HG03060 (cell line): ENCODE results near the gene ROGDI.

Experiments used
- ATAC-seq: cut with Tn5 transposase; IDR thresholded peaks from one replicate; pipeline ENCODE4 v1.9.1; 2021; ENCODE audit warnings: low read depth, moderate number of reproducible peaks; ENCODE audit not compliant: unreplicated experiment

ROGDI gene

DNA sequence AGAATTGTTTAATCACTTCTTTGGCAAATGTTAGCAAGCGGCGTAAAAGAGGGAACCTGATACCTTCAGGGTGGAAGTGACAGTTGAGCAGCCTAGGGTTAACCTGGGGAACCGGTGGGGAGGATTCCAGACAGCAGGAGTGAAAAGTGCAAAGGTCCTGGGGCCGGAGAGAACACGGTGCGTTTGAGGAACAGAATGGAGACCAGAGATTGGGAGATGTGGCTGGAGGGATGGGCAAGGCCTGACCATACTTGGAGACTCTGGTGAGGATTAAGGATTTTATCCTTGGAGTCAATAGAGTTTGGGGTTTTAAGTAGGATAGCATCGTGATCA, 33.2 kb downstream of the ROGDI start:
- no peak for ATAC-seq

DNA sequence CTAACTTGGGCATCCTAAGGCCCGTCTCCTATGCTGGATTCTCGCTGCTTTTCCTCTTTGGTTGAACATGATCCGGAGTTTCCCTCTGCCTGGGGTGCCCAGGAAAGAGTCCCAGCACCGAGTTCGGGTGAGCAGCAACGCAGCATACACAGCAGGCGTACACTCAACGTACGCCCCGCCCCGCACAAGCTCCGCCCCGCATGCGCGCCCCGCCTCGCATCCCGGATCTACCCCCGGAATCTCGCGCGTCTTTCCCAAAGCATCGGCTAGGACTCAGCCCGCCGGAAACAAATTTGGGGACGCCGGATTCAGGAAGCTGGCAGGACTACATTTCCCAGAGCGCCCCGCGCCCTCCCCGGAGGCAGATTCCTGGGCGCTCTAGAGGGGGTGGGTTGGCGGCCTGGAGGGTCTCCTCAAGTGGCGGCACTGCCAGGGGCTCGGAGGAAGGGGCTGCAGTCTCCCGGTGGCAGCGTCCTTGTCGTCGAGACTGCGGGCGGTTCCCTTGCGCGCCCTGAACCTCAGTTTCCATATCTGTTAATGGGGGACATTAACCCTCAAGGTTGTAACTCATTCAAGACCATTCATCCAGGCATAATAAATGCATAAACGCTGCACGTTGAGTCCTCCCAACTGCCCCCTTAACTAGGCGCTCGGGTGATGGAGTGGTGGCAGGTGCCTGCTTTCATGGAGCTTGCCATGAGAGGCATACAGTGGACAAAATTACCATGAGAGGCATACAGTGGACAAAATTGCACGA, 33.7 kb downstream of the ROGDI start:
- ATAC-seq: peak; percentile 49

DNA sequence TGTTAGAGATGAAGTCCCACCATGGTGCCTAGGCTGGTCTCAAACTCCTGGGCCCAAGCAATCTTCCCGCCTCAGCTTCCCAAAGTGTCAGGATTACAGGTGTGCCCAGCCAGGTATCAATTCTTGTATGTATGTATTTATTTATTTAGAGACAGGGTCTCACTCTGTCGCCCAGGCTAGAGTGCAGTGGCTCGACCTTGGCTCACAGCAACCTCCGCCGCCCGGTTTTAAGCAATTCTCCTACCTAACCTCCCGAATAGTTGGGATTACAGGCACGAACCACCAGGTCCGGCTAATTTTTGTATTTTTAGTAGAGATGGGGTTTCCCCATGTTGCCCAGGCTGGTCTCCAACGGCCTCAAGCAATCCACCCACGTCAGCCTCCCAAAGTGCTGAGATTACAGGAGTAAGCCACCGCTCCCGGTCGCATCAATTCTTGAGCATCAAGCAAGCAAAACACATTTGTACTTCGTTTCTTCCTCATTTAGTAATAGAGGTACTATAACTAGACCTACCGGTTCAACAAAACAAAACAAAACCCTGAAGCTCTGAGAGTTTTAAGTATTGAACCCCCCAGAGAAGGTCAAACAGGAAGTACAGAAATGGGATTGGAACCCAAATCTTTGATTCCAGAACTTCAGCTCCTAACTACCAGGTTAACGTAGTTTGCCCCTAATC, 34.4 kb downstream of the ROGDI start:
- no peak for ATAC-seq

- peak; percentile 47 for ATAC-seq
Observed at GRCh38 chr16:4766875-4767628, 35.4 kb downstream of the ROGDI start, which contains the start of gene ZNF500. Gene ZNF500, minus strand, starts transcription at chr16:4767162. Its CDS starts 1,184 bp downstream, at chr16:4765978.

DNA sequence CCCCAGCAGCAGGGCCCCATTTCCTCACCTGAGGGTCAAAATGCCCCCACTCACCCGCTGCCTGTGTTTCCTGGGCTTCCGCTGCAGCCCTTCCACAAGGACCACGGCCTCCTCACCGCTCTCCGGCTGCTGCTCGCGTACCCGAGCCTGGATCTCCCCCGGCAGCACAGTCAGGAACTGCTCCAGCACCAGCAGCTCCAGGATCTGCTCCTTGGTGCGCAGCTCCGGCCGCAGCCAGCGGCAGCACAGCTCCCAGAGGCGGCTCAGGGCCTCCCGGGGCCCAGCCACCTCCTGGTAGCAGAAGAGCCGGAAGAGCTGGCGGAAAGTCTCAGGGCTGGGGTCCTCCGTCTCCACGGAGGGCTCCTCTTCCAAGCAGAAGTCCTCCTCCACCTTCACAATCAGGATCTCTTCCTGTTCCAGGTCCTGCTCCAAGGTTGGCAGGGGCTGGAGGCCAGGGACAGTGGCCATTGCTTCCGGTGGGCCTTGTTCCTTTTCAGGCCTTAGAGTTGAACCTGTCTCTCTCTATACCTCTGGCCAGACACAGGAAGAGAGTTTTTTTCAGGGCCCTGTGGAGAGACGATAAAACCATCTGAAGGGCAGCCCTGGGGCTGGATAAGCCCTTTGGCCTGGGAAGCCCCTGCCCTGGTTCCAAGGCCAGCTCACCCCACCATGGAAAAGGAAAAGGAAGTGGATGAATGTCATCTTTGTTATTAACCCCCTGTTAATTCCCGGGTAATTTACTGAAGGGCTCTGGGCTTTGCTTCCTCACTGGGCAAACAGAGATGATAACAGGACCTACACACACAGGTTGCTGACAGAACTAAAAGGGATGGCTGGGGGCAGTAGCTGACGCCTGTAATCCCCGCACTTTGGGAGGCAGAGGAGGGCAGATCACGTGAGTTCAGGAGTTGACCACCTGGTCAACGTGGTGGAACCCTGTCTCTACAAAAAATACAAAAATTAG, 36.6 kb downstream of the ROGDI start:
- ATAC-seq: no peak

DNA sequence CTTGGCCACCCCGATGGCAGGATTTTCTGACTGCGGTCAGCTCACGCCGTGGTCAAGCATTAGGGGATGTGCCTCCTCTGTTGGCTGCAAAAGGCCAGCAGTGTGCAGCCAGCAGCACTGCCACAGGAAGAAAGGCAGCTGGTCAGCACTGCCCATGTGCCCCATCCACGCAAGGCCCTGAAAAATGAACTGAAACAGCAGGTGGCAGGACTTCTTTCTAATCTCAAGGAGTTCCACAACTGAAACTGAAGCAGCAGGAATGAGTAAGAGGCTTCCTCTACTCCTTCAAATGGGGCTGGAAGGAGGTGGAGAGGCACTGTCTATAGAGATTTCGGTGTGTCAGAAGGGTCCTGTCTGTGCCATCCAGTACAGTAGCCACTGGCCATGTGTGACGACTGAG, 38.6 kb downstream of the ROGDI start:
- no peak for ATAC-seq

DNA sequence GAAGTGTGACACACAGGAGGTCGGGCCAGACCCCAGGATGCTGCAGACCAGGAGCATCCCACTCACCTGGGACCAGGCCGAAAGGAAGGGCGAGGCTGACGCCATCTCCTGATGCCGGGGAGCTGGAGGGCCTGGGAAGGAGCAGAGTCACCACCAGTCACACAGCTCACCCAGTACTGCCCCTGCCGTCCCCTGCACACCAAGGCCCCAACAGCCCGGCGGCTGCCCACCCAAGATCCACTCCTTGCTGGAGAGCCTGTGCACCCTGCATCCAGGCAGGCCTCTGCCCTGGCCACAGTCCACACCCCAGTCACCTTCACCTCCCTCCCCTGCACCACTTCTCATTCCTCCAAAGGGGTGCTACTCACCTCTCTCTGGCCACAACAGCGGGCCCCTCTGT, 40.2 kb downstream of the ROGDI start:
- ATAC-seq: no peak

DNA sequence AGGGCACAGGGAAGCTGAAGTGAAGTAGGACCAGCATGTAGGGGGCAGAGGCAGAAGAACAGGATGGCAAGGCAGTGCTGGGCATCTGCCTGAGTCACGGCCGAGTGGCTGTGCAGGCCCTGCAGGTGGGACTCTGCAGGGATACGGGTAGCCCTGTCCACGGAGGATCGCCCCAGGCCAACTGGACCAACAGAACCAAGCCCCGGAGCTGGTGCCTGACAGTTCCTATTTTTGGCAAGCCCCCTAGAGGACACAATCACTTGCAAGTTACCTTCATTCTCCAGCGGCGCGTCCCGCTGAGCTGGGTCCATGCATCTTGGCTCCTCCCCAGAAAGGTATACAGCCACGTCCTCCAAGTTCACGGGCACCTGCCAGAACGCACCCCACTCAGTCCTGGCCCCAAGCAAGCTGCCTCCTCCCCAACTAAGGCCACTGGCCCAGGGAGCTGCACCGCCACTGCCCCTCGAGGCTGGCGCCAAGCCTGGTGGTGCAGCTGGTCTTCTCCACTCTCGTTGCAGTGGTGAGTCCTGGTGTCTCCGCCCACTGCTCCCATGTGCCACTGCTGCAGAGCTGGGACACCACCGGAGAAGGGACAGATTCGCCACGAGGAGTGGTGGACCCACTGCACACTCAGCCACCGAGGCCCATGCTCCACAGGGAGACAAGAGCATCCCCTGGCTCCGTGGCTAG, 42.1 kb downstream of the ROGDI start:
- no peak for ATAC-seq

GRCh38 chr16:4755687-4756086, 46.7 kb downstream of the ROGDI start:
- ATAC-seq: no peak

GRCh38 chr16:4754865-4755264, 47.6 kb downstream of the ROGDI start:
- no peak for ATAC-seq

- ATAC-seq: no peak
Observed at GRCh38 chr16:4753227-4753626, 49.2 kb downstream of the ROGDI start.

DNA sequence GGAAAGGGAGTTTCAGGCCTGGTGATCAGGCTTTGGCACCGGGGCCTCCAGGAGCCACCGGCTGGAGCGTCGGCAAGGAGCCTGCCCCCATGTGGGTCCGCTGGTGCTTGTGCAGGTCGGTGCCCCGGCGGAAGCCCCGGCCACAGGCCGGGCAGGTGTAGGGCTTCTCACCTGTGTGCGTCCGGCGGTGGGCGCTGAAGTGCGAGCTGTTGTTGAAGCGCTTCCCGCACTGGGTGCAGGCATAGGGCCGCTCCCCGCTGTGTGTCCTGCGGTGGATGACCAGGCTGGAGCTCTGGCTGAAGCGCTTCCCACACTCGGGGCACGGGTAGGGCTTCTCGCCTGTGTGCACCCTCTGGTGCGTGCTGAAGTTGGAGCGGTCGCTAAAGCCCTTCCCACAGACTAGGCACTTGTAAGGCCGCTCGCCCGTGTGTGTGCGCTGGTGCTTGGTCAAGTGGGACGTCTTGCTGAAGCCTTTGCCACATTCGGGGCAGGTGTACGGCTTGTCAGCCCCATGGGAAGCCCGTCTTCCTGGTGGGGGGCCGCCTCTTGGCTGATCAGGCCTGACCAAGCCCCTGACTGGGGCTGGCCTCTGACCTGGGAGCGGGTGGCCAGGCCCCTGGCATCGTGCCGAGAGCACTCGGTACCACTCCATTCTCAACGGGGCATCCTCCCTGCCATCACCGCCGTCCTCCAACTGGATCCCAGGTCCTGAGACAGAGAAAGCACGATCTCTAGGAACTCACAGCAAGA, 49.9 kb downstream of the ROGDI start:
- ATAC-seq: no peak

GRCh38 chr16:4750896-4751295, 51.5 kb downstream of the ROGDI start:
- no peak for ATAC-seq

DNA sequence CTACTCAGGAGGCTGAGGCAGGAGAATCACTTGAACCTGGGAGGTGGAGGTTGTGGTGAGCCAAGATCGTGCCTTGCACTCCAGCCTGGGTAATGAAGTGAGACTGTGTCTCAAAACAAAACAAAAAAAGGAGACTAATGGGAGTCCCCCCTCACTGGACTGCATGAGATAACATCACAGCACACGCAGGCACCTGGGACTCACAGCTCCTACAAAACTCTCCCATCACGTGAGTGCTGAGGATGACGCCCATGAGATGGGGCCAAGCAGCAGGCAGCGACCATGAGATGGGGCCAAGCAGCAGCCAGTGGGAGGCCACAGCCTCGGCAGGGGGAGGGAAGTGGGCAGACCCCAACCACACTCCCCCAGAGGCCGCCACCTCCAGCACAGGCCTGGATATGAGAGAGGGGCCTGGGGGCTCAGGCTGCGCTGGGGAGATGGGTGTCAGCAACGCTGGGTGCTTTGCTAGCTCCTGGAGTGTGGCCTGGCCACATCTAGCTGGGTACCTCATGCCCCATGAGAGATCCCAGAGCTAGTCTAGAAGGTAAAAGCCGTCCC, 52.7 kb downstream of the ROGDI start:
- ATAC-seq: no peak

- no peak for ATAC-seq
Observed at GRCh38 chr16:4748682-4749411, 53.6 kb downstream of the ROGDI start.

DNA sequence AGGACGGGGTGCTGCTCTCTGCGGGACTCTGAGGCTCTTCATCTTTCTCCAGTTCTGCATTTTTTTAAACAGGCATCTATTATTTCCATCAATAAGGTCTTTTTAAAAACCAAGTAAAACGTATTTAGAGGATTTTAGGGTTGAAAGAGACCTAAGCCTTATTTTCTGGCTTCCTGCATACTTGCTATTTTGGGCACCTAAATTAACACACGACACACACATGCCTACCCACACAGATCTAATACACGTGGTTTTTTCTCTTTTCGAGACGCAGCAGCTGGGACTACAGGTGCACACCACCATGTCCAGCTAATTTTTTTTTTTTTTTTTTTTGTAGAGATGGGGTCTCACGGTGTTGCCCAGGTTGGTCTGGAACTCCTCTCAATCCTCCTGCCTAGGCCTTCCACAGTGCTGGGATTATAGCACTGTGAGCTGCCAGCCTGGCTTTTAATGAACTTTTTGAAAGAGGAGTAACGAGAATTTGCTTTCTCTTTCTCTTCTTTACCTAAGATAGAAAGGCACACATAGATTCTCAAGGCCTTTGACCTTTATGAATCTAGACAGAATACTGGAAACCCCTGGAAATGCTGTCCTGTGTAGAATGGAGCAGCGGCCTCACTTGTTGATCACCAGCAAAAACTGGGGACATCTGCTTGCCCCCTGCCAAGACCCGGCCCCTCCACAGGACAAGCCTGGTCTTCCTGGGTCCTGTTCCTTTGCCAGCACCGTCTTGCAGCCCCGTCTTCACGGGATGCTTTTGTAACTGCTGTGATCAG, 54.3 kb downstream of the ROGDI start:
- no peak for ATAC-seq

DNA sequence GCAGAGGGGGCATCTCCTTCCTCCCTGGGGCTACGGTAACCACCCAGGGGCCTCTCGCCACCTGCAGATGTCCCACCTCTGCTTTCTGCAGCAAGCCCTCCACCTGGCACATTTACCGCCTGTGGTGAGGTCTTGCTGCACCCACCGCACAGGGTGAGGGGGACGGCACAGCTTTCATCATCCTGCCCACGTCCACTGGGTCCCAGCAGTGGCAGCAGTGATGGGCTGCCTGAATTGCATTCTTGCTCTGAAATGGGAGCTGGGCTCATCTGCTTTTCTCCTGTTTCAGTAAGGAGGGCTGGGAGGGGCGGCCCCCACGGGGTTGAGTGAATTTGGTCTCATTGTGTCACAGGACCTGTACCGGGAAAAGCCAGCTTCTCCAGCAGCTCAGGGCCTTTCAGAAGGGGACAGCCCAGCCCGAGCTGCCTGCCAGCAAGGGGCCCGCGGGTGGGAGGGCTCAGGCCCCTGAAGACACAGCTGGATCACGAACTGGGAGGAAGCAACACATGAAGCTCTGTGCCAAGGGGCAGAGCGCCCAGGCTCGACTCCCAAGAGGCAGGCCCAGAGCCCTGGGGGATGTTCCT, 55.4 kb downstream of the ROGDI start:
- no peak for ATAC-seq
